ENCODE measurements around the gene SRGAP2C. TPM values are rescaled to one million over a fixed set of nuclear protein-coding genes. Genes with fewer than 3 reads are reported as not detected.

Gene SRGAP2C
- total and polyA plus RNA-seq, 9 donors: 6.4 to 37.5 (median 22.1) TPM

- DNase-seq: no peak
- Histone ChIP-seq H3K27me3 (no peaks in the 10 kb centered on the region), H3K4me1 (ENCODE audit: insufficient read depth) (no peaks in the 10 kb centered on the region), H3K27ac (no peak overlapping the region), H3K9me3 (no peaks in the 10 kb centered on the region), H3K36me3 (no peaks in the 10 kb centered on the region), H3K4me3 (no peak overlapping the region)
- intact Hi-C loops (cut with DNase I): no loop called here
- TF ChIP-seq POLR2A (IDR thresholded peaks at IDR 0.05): no peak
- no peak for TF ChIP-seq EP300 (IDR thresholded peaks at IDR 0.05)
- TF ChIP-seq CTCF (IDR thresholded peaks at IDR 0.05): no peak
- 92 to 94% (median 93%) methylated on average over 4 of the region's 4 CpGs for WGBS, 3 donors
These were observed 256.2 kb downstream of the SRGAP2C start for GRCh38 chr1:121440993-121441392.

Small RNAs within 50 kb of the gene (small RNA-seq; reads per million reads assigned to genes)
- not detected for gene AC243994.1

Other genes starting within 250 kb of the SRGAP2C start
- 1 to 10 TPM in 1 of 7 donors, under 1 TPM in 4, not detected in 2; 0.57 to 1.8 (median 0.94) TPM for gene FAM72B, start 635 bp upstream of the SRGAP2C start, total RNA-seq
- gene FAM72B, start 635 bp upstream of the SRGAP2C start, polyA plus RNA-seq: 1 to 10 TPM in 1 of 2 donors, under 1 TPM in 1; 0.52 to 1.2 TPM